HepG2 (cell line): Measurements from ENCODE around the gene P2RX3. TPM values are rescaled to one million over a fixed set of nuclear protein-coding genes. Genes with fewer than 3 reads are reported as not detected.

Experiments used
- DR1 ChIP-seq: sonication (generic); formaldehyde crosslinking; IDR thresholded peaks from 2 replicates; pipeline ENCODE4 v1.8.0; 2021; ENCODE audit warnings: mild to moderate bottlenecking, missing genetic modification reagents, inconsistent platforms
- HDAC2 ChIP-seq: sonication (generic); formaldehyde crosslinking; IDR thresholded peaks from 2 replicates; pipeline ENCODE4 v1.4.0; 2020; ENCODE audit warnings: missing genetic modification reagents
- NR2C2 ChIP-seq: sonication (generic); formaldehyde crosslinking; IDR thresholded peaks from 2 replicates; pipeline ENCODE4 v1.4.0; 2020; ENCODE audit warnings: missing genetic modification reagents, mild to moderate bottlenecking, moderate library complexity, borderline replicate concordance
- TBX2 ChIP-seq: sonication (generic); formaldehyde crosslinking; IDR thresholded peaks from 2 replicates; pipeline ENCODE4 v1.5.0; 2020; ENCODE audit warnings: missing genetic modification reagents, mild to moderate bottlenecking, borderline replicate concordance
- TMF1 ChIP-seq: sonication (generic); formaldehyde crosslinking; IDR thresholded peaks from 2 replicates; pipeline ENCODE4 v1.8.1; 2022; ENCODE audit warnings: low read depth, missing genetic modification reagents
- TOE1 ChIP-seq: sonication (generic); formaldehyde crosslinking; IDR thresholded peaks from 2 replicates; pipeline ENCODE4 v1.4.0; 2020; ENCODE audit warnings: mild to moderate bottlenecking, missing genetic modification reagents
- ZMYM3 ChIP-seq: sonication (generic); formaldehyde crosslinking; IDR thresholded peaks from 2 replicates; pipeline ENCODE4 v1.5.1; 2020; ENCODE audit warnings: mild to moderate bottlenecking, missing genetic modification reagents
- polyA plus RNA-seq, 8 experiments: library from polyadenylated mRNA; depleted of rRNA in 3 of 8; stranded (reverse) in 7 of 8; unstranded in 1 of 8; fragments of >200 nt; fragmentation: Illumina TruSeq in 4 of 8; extraction: Trizol in 4 of 8; gene quantifications; 2 replicates each; pipeline versions ENCODE4 v1.2.1 to v1.2.3, GENCODE V29; 2011 to 2016; ENCODE audit warnings: low read depth in 4 of 8, missing spikeins in 1 of 8, mixed read lengths in 1 of 8; ENCODE audit not compliant: insufficient read depth in 1 of 8
- total RNA-seq, 5 experiments: library from RNA; depleted of rRNA; stranded (reverse); fragments of >200 nt; fragmentation: Illumina TruSeq; extraction: Trizol; gene quantifications; 2 replicates each; pipeline ENCODE4 v1.2.3, GENCODE V29; 2016; ENCODE audit warnings: low read depth in 1 of 5
- TF ChIP-seq, protein P1 (sequence below): sonication (generic); formaldehyde crosslinking; IDR thresholded peaks from 2 replicates; pipeline ENCODE4 v1.4.0; 2020; ENCODE audit warnings: mild to moderate bottlenecking, missing genetic modification reagents, borderline replicate concordance
- TF ChIP-seq, protein P2 (sequence below): sonication (generic); formaldehyde crosslinking; IDR thresholded peaks from 2 replicates; pipeline ENCODE4 v1.4.0; 2020; ENCODE audit warnings: missing genetic modification reagents, mild to moderate bottlenecking, borderline replicate concordance
- TF ChIP-seq, protein P3 (sequence below): IDR thresholded peaks from 2 replicates; pipeline ENCODE4 v1.6.1; 2016; ENCODE audit warnings: low read depth, missing genetic modification reagents, missing compliant biosample characterization
- TF ChIP-seq, protein P4 (sequence below): sonication (generic); formaldehyde crosslinking; IDR thresholded peaks from 2 replicates; pipeline ENCODE4 v1.4.0; 2020; ENCODE audit warnings: missing genetic modification reagents

P2RX3 gene
- total and polyA plus RNA-seq, 2 of the 13 experiments (the other 11 are each of a cell fraction or from before 2014, with no cell fraction given): 0.08 TPM; not detected in 1

DNA sequence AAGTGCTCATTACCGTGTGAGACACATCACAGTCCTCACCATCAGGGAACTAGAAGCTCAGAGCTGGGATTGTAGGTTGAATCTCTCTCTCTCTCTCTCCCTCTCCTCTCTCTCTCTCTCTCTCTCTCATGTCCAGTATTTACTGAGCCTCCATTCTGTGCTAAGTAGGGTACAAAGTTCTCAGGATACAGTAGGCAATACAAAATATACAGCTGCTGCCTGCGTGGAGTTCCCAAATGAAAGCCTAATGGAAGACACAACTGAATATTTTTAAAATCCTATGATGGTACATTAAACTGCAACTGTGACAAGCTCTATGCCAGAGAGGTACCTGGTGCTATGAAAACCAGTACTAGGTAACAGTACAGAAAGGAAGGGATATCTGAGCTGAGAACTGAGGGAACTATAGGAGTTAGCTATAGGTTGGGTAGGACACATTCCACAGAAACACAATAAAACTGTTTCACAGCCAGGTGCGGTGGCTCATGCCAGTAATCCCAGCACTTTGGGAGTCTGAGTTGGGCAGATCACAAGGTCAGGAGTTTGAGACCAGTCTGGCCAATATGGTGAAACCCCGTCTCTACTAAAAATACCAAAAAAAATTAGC lies 61.9 kb downstream of the P2RX3 start (continued):
- TF ChIP-seq TOE1 (no peak), TMF1 (CRISPR knock-in tag) (no peak), TBX2 (CRISPR knock-in tag) (0 out of 2 replicates have a peak, but pooled peaks have one; percentile 13), NR2C2 (CRISPR knock-in tag) (no peak), DR1 (CRISPR knock-in tag) (no peak), HDAC2 (CRISPR knock-in tag) (peak; percentile 42; the same call in 1 of the 2 replicates), ZMYM3 (CRISPR knock-in tag) (peak; percentile 27; the same call in 1 of the 2 replicates)
- TF ChIP-seq, protein P1, sequence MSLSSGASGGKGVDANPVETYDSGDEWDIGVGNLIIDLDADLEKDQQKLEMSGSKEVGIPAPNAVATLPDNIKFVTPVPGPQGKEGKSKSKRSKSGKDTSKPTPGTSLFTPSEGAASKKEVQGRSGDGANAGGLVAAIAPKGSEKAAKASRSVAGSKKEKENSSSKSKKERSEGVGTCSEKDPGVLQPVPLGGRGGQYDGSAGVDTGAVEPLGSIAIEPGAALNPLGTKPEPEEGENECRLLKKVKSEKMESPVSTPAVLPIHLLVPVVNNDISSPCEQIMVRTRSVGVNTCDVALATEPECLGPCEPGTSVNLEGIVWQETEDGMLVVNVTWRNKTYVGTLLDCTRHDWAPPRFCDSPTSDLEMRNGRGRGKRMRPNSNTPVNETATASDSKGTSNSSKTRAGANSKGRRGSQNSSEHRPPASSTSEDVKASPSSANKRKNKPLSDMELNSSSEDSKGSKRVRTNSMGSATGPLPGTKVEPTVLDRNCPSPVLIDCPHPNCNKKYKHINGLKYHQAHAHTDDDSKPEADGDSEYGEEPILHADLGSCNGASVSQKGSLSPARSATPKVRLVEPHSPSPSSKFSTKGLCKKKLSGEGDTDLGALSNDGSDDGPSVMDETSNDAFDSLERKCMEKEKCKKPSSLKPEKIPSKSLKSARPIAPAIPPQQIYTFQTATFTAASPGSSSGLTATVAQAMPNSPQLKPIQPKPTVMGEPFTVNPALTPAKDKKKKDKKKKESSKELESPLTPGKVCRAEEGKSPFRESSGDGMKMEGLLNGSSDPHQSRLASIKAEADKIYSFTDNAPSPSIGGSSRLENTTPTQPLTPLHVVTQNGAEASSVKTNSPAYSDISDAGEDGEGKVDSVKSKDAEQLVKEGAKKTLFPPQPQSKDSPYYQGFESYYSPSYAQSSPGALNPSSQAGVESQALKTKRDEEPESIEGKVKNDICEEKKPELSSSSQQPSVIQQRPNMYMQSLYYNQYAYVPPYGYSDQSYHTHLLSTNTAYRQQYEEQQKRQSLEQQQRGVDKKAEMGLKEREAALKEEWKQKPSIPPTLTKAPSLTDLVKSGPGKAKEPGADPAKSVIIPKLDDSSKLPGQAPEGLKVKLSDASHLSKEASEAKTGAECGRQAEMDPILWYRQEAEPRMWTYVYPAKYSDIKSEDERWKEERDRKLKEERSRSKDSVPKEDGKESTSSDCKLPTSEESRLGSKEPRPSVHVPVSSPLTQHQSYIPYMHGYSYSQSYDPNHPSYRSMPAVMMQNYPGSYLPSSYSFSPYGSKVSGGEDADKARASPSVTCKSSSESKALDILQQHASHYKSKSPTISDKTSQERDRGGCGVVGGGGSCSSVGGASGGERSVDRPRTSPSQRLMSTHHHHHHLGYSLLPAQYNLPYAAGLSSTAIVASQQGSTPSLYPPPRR (CRISPR knock-in tag): no peak
- TF ChIP-seq, protein P2, sequence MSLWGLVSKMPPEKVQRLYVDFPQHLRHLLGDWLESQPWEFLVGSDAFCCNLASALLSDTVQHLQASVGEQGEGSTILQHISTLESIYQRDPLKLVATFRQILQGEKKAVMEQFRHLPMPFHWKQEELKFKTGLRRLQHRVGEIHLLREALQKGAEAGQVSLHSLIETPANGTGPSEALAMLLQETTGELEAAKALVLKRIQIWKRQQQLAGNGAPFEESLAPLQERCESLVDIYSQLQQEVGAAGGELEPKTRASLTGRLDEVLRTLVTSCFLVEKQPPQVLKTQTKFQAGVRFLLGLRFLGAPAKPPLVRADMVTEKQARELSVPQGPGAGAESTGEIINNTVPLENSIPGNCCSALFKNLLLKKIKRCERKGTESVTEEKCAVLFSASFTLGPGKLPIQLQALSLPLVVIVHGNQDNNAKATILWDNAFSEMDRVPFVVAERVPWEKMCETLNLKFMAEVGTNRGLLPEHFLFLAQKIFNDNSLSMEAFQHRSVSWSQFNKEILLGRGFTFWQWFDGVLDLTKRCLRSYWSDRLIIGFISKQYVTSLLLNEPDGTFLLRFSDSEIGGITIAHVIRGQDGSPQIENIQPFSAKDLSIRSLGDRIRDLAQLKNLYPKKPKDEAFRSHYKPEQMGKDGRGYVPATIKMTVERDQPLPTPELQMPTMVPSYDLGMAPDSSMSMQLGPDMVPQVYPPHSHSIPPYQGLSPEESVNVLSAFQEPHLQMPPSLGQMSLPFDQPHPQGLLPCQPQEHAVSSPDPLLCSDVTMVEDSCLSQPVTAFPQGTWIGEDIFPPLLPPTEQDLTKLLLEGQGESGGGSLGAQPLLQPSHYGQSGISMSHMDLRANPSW (CRISPR knock-in tag): no peak
- TF ChIP-seq, protein P3, sequence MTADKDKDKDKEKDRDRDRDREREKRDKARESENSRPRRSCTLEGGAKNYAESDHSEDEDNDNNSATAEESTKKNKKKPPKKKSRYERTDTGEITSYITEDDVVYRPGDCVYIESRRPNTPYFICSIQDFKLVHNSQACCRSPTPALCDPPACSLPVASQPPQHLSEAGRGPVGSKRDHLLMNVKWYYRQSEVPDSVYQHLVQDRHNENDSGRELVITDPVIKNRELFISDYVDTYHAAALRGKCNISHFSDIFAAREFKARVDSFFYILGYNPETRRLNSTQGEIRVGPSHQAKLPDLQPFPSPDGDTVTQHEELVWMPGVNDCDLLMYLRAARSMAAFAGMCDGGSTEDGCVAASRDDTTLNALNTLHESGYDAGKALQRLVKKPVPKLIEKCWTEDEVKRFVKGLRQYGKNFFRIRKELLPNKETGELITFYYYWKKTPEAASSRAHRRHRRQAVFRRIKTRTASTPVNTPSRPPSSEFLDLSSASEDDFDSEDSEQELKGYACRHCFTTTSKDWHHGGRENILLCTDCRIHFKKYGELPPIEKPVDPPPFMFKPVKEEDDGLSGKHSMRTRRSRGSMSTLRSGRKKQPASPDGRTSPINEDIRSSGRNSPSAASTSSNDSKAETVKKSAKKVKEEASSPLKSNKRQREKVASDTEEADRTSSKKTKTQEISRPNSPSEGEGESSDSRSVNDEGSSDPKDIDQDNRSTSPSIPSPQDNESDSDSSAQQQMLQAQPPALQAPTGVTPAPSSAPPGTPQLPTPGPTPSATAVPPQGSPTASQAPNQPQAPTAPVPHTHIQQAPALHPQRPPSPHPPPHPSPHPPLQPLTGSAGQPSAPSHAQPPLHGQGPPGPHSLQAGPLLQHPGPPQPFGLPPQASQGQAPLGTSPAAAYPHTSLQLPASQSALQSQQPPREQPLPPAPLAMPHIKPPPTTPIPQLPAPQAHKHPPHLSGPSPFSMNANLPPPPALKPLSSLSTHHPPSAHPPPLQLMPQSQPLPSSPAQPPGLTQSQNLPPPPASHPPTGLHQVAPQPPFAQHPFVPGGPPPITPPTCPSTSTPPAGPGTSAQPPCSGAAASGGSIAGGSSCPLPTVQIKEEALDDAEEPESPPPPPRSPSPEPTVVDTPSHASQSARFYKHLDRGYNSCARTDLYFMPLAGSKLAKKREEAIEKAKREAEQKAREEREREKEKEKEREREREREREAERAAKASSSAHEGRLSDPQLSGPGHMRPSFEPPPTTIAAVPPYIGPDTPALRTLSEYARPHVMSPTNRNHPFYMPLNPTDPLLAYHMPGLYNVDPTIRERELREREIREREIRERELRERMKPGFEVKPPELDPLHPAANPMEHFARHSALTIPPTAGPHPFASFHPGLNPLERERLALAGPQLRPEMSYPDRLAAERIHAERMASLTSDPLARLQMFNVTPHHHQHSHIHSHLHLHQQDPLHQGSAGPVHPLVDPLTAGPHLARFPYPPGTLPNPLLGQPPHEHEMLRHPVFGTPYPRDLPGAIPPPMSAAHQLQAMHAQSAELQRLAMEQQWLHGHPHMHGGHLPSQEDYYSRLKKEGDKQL (CRISPR knock-in tag): 0 out of 2 replicates have a peak, but pooled peaks have one; percentile 45
- TF ChIP-seq, protein P4, sequence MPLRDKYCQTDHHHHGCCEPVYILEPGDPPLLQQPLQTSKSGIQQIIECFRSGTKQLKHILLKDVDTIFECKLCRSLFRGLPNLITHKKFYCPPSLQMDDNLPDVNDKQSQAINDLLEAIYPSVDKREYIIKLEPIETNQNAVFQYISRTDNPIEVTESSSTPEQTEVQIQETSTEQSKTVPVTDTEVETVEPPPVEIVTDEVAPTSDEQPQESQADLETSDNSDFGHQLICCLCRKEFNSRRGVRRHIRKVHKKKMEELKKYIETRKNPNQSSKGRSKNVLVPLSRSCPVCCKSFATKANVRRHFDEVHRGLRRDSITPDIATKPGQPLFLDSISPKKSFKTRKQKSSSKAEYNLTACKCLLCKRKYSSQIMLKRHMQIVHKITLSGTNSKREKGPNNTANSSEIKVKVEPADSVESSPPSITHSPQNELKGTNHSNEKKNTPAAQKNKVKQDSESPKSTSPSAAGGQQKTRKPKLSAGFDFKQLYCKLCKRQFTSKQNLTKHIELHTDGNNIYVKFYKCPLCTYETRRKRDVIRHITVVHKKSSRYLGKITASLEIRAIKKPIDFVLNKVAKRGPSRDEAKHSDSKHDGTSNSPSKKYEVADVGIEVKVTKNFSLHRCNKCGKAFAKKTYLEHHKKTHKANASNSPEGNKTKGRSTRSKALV: no peak
